Mesothelial cell of epicardium (in vitro differentiated cells): ENCODE results near the gene LPCAT2. TPM values are rescaled to one million over a fixed set of nuclear protein-coding genes. Genes with fewer than 3 reads are reported as not detected.

Source experiments
- DNase-seq, 2 experiments: peaks; one replicate each; pipeline ENCODE4 v3.0.0; 2021; ENCODE audit warnings: low spot score in 2 of 2; ENCODE audit not compliant: unreplicated experiment in 2 of 2
- H3K27ac Mint-ChIP-seq: 2 replicates; pipeline ENCODE4 v1.8.0; 2021; ENCODE audit warnings: mixed read lengths
- H3K27me3 Mint-ChIP-seq: 2 replicates; pipeline ENCODE4 v1.8.0; 2021; ENCODE audit warnings: low read depth, mixed read lengths
- H3K36me3 Mint-ChIP-seq: 2 replicates; pipeline ENCODE4 v1.8.0; 2021; ENCODE audit warnings: mixed read lengths
- H3K4me1 Mint-ChIP-seq: 2 replicates; pipeline ENCODE4 v1.8.0; 2021; ENCODE audit warnings: mixed read lengths
- H3K4me3 Mint-ChIP-seq: 2 replicates; pipeline ENCODE4 v1.8.0; 2021; ENCODE audit warnings: mild to moderate bottlenecking, moderate library complexity, mixed read lengths
- H3K9me3 Mint-ChIP-seq: 2 replicates; pipeline ENCODE4 v1.8.0; 2021; ENCODE audit warnings: mixed read lengths
- total RNA-seq: library from RNA; stranded (reverse); gene quantifications from 3 replicates; pipeline ENCODE4 v1.2.1, GENCODE V29; 2021
- TF ChIP-seq, protein P1 (sequence below): fragments of 200-600 bp; sonication (generic); IDR thresholded peaks from one replicate; pipeline ENCODE4 v1.5.0; 2021; ENCODE audit warnings: antibody characterized with exemption; ENCODE audit not compliant: unreplicated experiment

The LPCAT2 gene
- total RNA-seq, 1 donor from 2014 or later: 25.1 TPM

- H3K27me3 Mint-ChIP-seq: no peaks in the 10 kb centered on the region
- H3K9me3 Mint-ChIP-seq: no peaks in the 10 kb centered on the region
- no peak for DNase-seq
- H3K4me3 Mint-ChIP-seq: no peak overlapping the region
- peaks cover 35% of the 10 kb centered on the region for H3K4me1 Mint-ChIP-seq
- TF ChIP-seq, protein P1, sequence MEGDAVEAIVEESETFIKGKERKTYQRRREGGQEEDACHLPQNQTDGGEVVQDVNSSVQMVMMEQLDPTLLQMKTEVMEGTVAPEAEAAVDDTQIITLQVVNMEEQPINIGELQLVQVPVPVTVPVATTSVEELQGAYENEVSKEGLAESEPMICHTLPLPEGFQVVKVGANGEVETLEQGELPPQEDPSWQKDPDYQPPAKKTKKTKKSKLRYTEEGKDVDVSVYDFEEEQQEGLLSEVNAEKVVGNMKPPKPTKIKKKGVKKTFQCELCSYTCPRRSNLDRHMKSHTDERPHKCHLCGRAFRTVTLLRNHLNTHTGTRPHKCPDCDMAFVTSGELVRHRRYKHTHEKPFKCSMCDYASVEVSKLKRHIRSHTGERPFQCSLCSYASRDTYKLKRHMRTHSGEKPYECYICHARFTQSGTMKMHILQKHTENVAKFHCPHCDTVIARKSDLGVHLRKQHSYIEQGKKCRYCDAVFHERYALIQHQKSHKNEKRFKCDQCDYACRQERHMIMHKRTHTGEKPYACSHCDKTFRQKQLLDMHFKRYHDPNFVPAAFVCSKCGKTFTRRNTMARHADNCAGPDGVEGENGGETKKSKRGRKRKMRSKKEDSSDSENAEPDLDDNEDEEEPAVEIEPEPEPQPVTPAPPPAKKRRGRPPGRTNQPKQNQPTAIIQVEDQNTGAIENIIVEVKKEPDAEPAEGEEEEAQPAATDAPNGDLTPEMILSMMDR: no peak
- H3K27ac Mint-ChIP-seq: no peak overlapping the region
- peaks cover 16% of the 10 kb centered on the region for H3K36me3 Mint-ChIP-seq
Measured at GRCh38 chr16:55571191-55571897, 62.5 kb downstream of the LPCAT2 start.

GRCh38 chr16:55572439-55572838, 63.6 kb downstream of the LPCAT2 start:
- TF ChIP-seq, protein P1: no peak
- no peaks in the 10 kb centered on the region for H3K9me3 Mint-ChIP-seq
- H3K4me3 Mint-ChIP-seq: no peak overlapping the region
- no peak overlapping the region for H3K27ac Mint-ChIP-seq
- H3K4me1 Mint-ChIP-seq: peaks cover 26% of the 10 kb centered on the region
- DNase-seq: no peak
- peaks cover 6% of the 10 kb centered on the region for H3K36me3 Mint-ChIP-seq
- H3K27me3 Mint-ChIP-seq: no peaks in the 10 kb centered on the region

GRCh38 chr16:55574811-55575210, 65.9 kb downstream of the LPCAT2 start:
- Mint-ChIP-seq H3K4me1 (peaks cover 8% of the 10 kb centered on the region), H3K27ac (no peak overlapping the region), H3K36me3 (peaks cover 10% of the 10 kb centered on the region), H3K4me3 (no peak overlapping the region), H3K9me3 (no peaks in the 10 kb centered on the region), H3K27me3 (no peaks in the 10 kb centered on the region)
- TF ChIP-seq, protein P1: no peak
- no peak for DNase-seq

DNA sequence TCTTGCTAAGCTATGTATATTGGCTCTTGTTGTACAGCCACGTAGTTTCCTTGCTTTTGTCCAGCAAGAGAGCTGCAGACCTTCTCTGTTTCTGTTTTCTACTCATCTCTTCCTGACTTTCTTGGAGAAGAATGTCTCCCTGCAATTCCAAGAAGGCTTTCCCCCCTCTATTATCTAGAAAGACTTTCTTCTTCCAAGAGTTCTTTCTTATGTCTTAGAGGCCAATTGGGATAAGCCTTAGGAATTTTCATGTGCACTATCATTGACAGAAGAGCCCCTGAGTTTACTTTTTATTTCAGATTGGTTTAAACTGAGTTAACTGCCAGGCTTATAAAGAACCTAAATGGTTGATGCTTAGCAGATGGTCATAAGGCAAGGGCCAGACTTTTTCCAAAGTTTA, 66.6 kb downstream of the LPCAT2 start:
- H3K27ac Mint-ChIP-seq: peak overlapping the region; percentile 79
- TF ChIP-seq, protein P1: no peak
- no peak overlapping the region for H3K4me3 Mint-ChIP-seq
- H3K4me1 Mint-ChIP-seq: peaks cover 8% of the 10 kb centered on the region
- H3K36me3 Mint-ChIP-seq: peaks cover 14% of the 10 kb centered on the region
- no peak for DNase-seq
- no peaks in the 10 kb centered on the region for H3K9me3 Mint-ChIP-seq
- no peaks in the 10 kb centered on the region for H3K27me3 Mint-ChIP-seq

- Mint-ChIP-seq H3K4me3 (no peak overlapping the region), H3K27ac (no peak overlapping the region), H3K9me3 (no peaks in the 10 kb centered on the region), H3K4me1 (peaks cover 8% of the 10 kb centered on the region), H3K27me3 (no peaks in the 10 kb centered on the region), H3K36me3 (peaks cover 16% of the 10 kb centered on the region)
- DNase-seq: no peak
- TF ChIP-seq, protein P1: no peak
Measured at GRCh38 chr16:55576384-55576783, 67.5 kb downstream of the LPCAT2 start.
